Mesothelial cell of epicardium (in vitro differentiated cells): ENCODE results near the gene EMP2. TPM values are rescaled to one million over a fixed set of nuclear protein-coding genes. Genes with fewer than 3 reads are reported as not detected.

ENCODE experiments used
- DNase-seq, 2 experiments: peaks; one replicate each; pipeline ENCODE4 v3.0.0; 2021; ENCODE audit warnings: low spot score in 2 of 2; ENCODE audit not compliant: unreplicated experiment in 2 of 2
- H3K27ac Mint-ChIP-seq: 2 replicates; pipeline ENCODE4 v1.8.0; 2021; ENCODE audit warnings: mixed read lengths
- H3K27me3 Mint-ChIP-seq: 2 replicates; pipeline ENCODE4 v1.8.0; 2021; ENCODE audit warnings: low read depth, mixed read lengths
- H3K36me3 Mint-ChIP-seq: 2 replicates; pipeline ENCODE4 v1.8.0; 2021; ENCODE audit warnings: mixed read lengths
- H3K4me1 Mint-ChIP-seq: 2 replicates; pipeline ENCODE4 v1.8.0; 2021; ENCODE audit warnings: mixed read lengths
- H3K4me3 Mint-ChIP-seq: 2 replicates; pipeline ENCODE4 v1.8.0; 2021; ENCODE audit warnings: mild to moderate bottlenecking, moderate library complexity, mixed read lengths
- H3K9me3 Mint-ChIP-seq: 2 replicates; pipeline ENCODE4 v1.8.0; 2021; ENCODE audit warnings: mixed read lengths
- total RNA-seq: library from RNA; stranded (reverse); gene quantifications from 3 replicates; pipeline ENCODE4 v1.2.1, GENCODE V29; 2021
- TF ChIP-seq, protein P1 (sequence below): fragments of 200-600 bp; sonication (generic); IDR thresholded peaks from one replicate; pipeline ENCODE4 v1.5.0; 2021; ENCODE audit warnings: antibody characterized with exemption; ENCODE audit not compliant: unreplicated experiment

The EMP2 gene
- total RNA-seq, 1 donor from 2014 or later, result 53.8 TPM

DNA sequence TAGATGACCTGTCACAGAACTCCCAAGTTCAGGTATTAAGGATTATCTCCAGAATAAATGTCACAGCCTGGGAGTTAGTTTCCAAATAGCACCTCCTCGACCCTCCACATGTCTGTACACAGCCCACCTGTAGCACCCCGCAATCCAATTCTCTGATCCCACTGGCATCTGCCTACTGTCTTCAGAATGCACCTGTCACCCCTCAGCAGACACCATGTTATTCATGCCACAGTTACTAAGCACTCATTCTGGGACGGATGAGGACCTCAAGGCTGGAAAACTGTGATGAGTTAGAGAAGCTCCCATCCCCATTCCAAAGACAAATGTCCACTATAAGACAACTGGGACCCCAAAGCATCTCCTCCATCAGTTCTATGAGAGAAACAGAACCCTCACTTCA is 7.8 kb downstream of the EMP2 start:
- Mint-ChIP-seq H3K27ac (no peak overlapping the region), H3K27me3 (no peaks in the 10 kb centered on the region), H3K4me1 (peaks cover 23% of the 10 kb centered on the region), H3K36me3 (no peaks in the 10 kb centered on the region), H3K4me3 (no peak overlapping the region), H3K9me3 (no peaks in the 10 kb centered on the region)
- DNase-seq, result no peak
- TF ChIP-seq, protein P1, sequence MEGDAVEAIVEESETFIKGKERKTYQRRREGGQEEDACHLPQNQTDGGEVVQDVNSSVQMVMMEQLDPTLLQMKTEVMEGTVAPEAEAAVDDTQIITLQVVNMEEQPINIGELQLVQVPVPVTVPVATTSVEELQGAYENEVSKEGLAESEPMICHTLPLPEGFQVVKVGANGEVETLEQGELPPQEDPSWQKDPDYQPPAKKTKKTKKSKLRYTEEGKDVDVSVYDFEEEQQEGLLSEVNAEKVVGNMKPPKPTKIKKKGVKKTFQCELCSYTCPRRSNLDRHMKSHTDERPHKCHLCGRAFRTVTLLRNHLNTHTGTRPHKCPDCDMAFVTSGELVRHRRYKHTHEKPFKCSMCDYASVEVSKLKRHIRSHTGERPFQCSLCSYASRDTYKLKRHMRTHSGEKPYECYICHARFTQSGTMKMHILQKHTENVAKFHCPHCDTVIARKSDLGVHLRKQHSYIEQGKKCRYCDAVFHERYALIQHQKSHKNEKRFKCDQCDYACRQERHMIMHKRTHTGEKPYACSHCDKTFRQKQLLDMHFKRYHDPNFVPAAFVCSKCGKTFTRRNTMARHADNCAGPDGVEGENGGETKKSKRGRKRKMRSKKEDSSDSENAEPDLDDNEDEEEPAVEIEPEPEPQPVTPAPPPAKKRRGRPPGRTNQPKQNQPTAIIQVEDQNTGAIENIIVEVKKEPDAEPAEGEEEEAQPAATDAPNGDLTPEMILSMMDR, result no peak

DNA sequence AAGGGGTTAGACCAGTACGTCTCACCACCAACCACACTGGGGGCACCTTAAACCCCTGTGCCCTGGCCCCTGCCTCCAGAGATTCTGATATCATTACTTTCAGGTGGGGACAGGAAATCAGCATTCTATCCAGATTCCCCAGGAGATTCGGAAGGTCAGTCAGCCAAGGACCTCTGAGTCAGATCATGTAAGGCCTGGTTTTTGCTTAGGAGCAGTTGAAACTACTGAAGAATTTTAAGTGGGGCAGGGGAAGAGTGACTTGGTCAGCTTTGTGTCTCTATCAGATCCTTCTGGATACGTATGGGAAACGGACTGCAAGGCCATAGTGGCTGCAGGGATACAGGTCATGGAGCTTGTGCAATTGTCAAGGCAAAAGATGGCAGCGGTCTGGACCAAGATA is 9.0 kb downstream of the EMP2 start:
- Mint-ChIP-seq H3K9me3 (no peaks in the 10 kb centered on the region), H3K36me3 (peaks cover 5% of the 10 kb centered on the region), H3K4me1 (peaks cover 11% of the 10 kb centered on the region), H3K27ac (no peak overlapping the region), H3K27me3 (no peaks in the 10 kb centered on the region), H3K4me3 (no peak overlapping the region)
- TF ChIP-seq, protein P1, result no peak
- no peak for DNase-seq

DNA sequence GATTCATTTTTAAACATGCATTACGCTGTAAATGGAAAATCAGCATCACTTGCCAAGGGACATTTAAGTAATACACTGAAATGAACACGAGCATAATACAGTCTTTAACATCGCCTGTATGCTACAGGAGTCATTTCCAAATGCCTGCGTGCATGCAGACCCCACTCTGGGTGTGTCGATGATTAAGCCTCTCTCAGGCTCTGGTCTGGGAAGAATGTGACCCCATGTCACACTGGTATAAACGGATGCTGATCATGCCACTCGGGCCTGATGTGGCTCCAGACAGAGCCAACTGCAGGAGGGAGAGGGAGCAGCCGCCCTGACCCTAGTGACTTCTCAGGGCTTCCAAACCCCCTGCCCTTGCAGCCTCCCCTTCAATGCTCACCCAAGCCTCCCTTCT is 10.8 kb downstream of the EMP2 start:
- TF ChIP-seq, protein P1, result no peak
- Mint-ChIP-seq H3K27ac (no peak overlapping the region), H3K4me3 (no peak overlapping the region), H3K36me3 (peaks cover 15% of the 10 kb centered on the region), H3K9me3 (peaks cover under 1% of the 10 kb centered on the region), H3K4me1 (no peaks in the 10 kb centered on the region), H3K27me3 (no peaks in the 10 kb centered on the region)
- no peak for DNase-seq

DNA sequence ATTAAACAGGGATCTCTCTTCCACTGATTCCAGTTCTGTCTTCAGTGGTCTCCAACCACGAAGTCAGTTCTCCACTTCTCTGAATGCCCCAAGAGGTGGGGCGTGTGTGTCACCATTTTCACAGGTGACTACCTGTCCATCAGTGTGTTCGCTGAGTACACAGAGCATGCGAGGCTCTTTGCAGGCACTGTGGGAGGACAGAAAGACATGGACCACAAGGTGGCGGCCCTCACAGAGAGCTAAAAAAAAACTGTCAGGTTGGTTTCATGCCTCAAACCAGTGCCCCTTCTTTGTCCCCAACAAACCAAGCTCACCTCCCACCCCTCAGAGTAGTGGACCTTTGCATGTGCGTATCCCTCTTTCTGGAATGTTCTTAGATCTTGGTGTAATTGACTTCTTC is 13.8 kb downstream of the EMP2 start:
- Mint-ChIP-seq H3K36me3 (peaks cover 34% of the 10 kb centered on the region), H3K27me3 (no peaks in the 10 kb centered on the region), H3K4me3 (no peak overlapping the region), H3K4me1 (no peaks in the 10 kb centered on the region), H3K27ac (no peak overlapping the region), H3K9me3 (peaks cover 19% of the 10 kb centered on the region)
- DNase-seq, result no peak
- TF ChIP-seq, protein P1, result no peak

DNA sequence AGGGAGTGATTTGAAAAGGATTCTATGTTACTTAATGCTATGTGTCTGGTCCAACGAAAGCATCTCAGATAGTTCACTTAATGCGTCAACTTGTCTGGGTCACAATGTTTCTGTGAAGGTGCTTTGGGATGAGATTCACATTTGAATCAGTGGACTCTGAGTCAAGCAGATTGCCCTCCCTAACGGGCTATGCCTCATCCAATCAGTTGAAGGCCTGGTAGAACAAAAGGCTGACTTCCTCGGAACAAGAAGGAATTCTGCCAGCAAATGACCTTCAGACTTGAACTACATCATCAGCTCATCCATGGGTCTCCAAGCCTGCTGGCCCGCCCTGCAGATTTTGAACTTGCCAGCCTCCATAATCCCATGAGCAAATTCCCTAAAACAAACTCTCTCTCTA is 15.2 kb downstream of the EMP2 start:
- Mint-ChIP-seq H3K4me1 (no peaks in the 10 kb centered on the region), H3K36me3 (peaks cover 41% of the 10 kb centered on the region), H3K27ac (no peak overlapping the region), H3K9me3 (peaks cover 19% of the 10 kb centered on the region), H3K27me3 (no peaks in the 10 kb centered on the region), H3K4me3 (no peak overlapping the region)
- DNase-seq, result no peak
- TF ChIP-seq, protein P1, result no peak

DNA sequence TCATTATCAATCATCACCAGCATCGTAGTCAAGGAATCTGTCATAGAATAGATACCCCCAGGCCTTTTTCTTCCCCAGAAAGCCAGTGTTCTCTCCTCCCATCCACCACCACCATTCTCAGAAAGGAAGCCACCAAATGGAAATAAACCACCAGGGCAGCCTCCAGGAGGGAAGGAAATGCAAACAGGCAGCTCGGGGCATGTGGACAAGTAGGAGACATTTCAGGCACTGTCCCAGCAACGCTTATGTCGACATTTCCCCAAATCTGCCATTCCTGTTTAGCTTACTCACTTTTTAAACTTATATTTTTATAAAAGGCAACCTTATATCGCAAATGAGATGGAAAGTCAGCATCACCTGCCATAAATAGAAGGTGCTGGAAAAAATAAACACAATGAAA is 15.8 kb downstream of the EMP2 start:
- Mint-ChIP-seq H3K27me3 (no peaks in the 10 kb centered on the region), H3K4me3 (no peak overlapping the region), H3K4me1 (no peaks in the 10 kb centered on the region), H3K9me3 (peaks cover 19% of the 10 kb centered on the region), H3K36me3 (peaks cover 41% of the 10 kb centered on the region), H3K27ac (no peak overlapping the region)
- TF ChIP-seq, protein P1, result no peak
- DNase-seq, result no peak
